HuH-7 (cell line): Measurements from ENCODE around the gene SUDS3.

ENCODE experiments used
- DNase-seq: peaks from one replicate; pipeline ENCODE4 v3.0.0; 2011; ENCODE audit warnings: low spot score

The SUDS3 gene

GRCh38 chr12:118357257-118358007 lies 18.9 kb upstream of the SUDS3 start:
- no peak for DNase-seq

GRCh38 chr12:118358008-118358359 lies 18.4 kb upstream of the SUDS3 start:
- DNase-seq, result no peak

DNA sequence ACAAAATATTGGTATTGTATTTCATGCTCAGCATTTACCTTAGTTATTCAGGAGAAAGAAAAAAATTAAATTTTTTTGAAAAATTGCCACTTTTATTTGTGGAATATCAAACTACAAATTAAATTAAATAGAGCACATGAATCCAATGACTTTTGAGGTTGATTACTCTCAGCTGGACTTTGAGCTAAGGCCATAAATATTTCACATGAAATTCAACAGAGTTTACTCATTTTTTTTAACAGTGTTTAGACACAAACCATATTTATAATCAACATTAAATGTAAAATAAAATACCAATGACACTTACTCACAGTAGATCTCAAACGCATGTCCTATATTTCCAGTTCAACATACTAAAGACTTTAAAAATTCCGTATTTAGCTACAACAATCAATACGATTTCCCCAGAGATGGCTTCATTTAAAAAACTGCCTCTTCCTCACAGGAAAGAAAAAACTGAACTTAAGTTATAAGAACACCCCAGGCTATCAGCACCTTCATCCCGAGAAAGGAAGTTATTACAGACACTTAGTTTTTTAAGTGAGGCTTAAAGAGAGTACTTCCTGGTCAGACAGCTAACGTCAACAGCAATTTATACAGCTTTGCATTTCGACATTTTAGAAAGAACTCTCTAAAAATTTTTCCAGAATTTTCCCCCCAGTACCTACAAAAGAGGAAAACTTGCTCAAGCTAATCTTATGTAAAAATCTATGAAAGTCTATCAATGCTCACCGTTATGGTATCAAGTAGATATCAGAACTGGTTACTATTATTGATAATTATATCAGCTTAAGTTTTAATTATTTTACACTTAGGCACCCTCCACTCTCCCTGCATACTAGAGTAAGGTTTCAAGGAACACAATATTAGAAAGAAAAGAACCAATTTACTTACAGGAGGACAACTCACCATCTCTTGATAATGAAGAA lies 17.5 kb upstream of the SUDS3 start:
- DNase-seq, result no peak

DNA sequence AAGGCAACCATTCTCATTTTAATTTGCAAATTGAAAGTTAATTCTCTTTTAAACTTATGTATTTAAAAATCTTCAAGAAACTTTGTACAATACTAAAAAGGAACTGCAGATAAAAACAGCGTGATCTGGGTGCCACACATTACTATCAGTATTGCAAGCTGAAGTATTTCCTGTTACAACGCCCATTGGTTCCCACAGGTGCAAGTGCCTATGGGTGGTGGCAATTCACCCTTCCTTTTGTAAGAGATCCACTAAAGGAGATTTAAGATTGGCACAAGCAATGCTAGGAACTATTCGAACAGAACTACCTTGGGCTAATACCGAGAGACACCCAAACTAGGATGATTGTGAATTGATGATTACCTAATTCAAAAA lies 16.8 kb upstream of the SUDS3 start:
- DNase-seq, result no peak

GRCh38 chr12:118361092-118361404 lies 15.3 kb upstream of the SUDS3 start:
- DNase-seq, result no peak

GRCh38 chr12:118361889-118362288 lies 14.5 kb upstream of the SUDS3 start:
- DNase-seq, result no peak

GRCh38 chr12:118368821-118369220 lies 7.5 kb upstream of the SUDS3 start:
- DNase-seq, result no peak

DNA sequence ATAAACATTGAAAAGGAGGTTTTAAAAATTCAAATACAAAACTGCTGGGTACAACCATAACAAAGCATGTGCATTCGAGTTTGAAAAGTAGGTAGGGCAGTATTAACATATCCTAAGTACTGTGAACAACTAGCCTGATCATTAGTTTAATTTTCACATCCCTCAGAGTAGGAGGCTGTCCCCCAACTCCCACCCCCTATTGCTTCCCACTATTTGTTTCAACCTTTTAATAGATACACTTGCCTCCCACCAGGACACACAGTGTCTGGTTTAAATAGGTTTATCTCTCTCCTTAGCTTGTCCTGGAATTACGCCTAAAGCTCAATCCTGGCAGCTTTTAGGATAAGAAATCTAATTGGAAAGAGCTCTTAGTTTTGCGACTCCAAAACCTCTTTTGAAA lies 5.8 kb upstream of the SUDS3 start:
- DNase-seq, result no peak

- DNase-seq, result no peak
These were observed 4.8 kb upstream of the SUDS3 start for GRCh38 chr12:118371321-118372282.

- peak; percentile 78 for DNase-seq
These were observed 3.5 kb upstream of the SUDS3 start, which contains the start of gene TAOK3 for GRCh38 chr12:118372541-118373495. Gene TAOK3 (minus strand): TSS chr12:118372907. CDS start chr12:118255567, 117,340 bp downstream.

GRCh38 chr12:118373616-118374015 lies 2.7 kb upstream of the SUDS3 start:
- no peak for DNase-seq

DNA sequence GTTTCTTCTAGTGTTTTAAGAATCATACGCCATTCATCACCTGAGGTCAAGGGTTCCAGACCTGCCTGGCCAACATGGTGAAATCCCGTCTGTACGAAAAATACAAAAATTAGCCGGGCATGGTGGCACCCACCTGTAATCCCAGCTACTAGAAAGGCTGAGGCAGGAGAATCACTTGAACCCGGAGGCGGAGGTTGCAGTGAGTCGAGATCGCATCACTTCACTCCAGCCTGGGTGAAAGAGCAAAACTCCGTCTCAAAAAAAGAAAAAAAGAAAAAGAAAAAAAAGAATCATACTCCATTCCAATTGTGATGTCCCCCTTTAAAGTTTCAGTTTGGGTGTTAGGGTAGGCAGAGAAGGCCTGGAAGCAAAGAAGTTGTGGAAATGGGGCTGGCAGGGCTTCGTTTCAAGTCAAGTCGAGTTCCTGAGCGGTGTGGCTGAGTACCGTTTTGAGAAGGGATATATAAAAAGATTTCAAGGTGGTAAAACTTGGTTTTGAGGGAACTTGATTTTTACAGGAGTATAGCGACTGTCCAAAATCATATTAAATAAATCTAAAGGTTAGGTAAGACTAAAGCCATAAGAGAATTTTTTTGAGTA lies 2.1 kb upstream of the SUDS3 start:
- no peak for DNase-seq

DNA sequence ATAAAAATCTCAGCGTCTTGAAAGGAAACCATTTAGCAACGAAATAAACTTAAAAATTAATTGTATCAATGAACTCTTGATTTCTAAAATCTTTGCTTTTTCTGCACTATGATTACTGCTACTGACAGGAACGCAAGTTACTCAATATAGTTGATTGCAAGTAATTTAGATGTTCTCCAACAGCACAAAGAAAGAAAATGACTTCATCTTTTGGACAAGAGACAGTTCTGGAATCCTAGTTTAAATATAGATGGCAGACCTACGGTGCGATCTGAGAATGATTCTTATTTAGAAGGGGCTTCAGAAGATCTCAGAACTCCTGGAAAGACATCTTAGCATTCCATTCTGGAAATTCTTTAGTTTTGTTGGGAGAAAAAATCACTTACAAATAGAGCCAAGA lies 1.4 kb upstream of the SUDS3 start:
- DNase-seq, result no peak

DNA sequence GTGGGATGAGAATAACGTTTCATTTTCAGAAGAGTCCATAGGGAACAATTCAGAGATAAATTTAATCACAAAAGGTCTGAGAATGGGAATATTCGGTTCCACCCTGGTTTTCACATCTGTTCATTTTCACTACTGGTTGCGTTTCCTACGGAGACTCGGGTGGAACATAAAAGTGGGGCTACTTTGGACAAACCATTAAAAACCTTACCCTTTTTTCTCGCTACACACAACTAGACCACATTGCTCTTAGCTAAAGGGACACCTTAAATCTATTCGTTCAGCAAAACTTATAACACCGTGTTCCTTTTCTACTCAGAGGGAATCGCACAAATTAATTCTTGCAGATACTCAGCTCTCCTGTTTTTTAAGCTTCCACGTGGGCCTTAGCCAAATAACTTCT lies 1.0 kb upstream of the SUDS3 start:
- DNase-seq, result no peak

GRCh38 chr12:118377021-118377883 lies 897 bp downstream of the SUDS3 start:
- DNase-seq, result no peak

DNA sequence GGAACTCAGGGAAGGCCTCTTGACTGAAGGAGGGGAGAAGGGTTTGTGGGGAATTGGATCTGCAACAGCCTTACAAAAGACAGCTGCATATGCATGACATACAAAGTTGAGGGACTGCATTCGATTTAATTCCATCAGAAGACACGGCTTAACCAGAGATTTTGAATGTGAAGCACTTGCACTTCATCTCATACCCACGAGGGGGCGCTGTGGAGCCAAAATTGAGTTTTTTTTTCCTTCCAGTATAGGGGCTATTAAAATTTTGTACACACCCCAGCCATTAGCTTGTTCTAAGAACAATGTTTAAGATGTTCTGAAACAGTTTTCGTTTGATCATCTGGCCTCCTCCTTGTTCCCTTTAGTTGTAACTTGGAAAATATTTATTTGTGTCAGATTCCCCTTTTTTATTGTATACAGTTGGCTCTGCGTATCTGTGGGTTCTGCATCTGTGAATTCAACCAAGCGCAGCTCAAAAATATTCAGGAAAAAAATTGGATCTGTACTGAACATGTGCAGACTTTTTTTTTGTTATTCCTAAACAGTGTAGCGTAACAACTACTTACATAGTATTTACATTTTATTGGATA lies 1.6 kb downstream of the SUDS3 start:
- peak; percentile 49 for DNase-seq

- DNase-seq, result no peak
These were observed 15.1 kb downstream of the SUDS3 start for GRCh38 chr12:118391424-118391823.

GRCh38 chr12:118391836-118392235 lies 15.5 kb downstream of the SUDS3 start:
- no peak for DNase-seq

GRCh38 chr12:118397708-118398440 lies 21.5 kb downstream of the SUDS3 start:
- no peak for DNase-seq
